Measurements from ENCODE around the gene CBX2. TPM values are rescaled to one million over a fixed set of nuclear protein-coding genes. Genes with fewer than 3 reads are reported as not detected.

CBX2 gene
- polyA plus RNA-seq, 2 of the 4 experiments (the other 2 are of a cell fraction), result 7.4 to 16.4 TPM

DNA sequence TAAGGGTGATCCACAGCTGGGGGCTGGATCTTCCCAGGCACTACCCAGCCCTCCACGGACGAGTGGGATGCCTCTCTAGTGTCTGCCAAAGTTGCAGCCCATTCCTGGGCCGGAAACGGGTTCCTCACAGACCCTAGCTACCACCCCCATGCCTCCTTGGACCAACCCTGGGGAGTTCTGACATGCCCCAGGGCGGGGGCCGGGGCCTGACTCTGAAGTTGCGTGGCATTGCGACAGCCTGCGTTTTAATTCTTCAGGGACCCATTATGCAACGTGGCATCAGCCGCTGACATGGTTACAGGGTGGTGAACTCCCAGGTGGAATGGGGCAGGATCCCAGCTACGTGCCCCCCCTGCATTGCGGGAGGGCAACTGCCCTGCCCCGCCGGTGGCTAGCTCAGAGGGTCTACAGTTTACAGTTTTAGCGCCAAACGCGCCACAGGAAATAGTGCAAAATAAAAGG lies 58.6 kb downstream of the CBX2 start:
- POLR2A ChIA-PET, result interaction anchor here (0.6 to 3.4 kb wide), 9 partner anchors 13 to 156 kb away, joined by 3 to 60 read pairs (median 7); partner anchors contain the start of gene CBX8

DNA sequence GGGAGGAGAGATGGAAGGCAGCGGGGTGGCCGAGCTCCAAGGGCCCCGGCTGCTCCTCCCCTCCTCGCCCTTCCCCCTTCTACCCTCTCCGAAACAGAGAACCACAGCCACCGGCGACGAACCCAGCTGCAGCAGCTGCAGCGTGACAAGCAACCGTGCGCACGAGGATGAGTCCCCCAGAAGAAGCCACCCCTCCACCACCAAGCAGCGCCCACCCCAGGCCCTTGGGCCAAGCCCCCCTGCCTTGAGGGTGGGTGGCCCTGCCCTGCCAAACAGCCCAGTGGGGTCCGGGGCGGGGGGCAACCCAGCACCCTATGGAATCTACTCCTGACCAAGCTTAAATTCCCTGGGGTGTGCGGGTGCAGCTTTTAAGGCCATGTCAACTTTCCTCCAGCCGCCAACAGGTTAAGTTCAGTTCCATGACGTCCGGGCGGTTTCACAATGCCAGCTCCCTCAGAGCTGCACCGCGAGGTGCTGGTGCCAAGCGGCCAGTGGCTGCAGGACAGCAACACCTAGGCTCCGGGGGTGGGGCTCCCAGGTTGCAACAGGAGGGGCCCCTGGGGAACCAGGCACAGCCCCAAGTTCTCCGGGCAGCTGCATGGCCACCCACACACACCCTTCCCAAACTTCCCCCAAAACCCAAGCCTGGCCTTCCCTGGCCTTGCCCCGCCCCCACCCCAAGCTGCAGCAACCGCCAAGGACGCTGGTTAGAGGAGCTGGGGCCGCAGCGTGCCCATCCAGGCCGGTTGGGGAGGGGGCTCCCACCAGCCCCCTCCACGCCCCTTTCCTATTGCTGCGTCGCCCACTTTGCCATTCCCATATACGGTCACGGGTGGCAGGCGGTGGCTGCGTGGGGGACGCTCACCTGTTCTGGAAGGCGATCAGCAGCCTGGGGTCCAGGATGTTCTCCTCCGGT lies 59.3 kb downstream of the CBX2 start:
- Histone ChIP-seq H3K27ac (peak overlapping the region; percentile 95 to 98), H3K4me1 (peaks cover 63% of the 10 kb centered on the region), H3K4me2 (peak overlapping the region; percentile 100), H3K4me3 (peak overlapping the region; percentile 82), H3K9me3 (no peaks in the 10 kb centered on the region)
- ChIA-PET CTCF (interaction anchor here (0.8 to 35.2 kb wide), 15 partner anchors 8 to 248 kb away, joined by 3 to 1281 read pairs (median 7); partner anchors contain the start of gene CBX8), POLR2A (interaction anchor here (0.6 to 3.4 kb wide), 10 partner anchors 13 to 155 kb away, joined by 3 to 60 read pairs (median 8); partner anchors contain the start of gene CBX8)
- 7% methylated on average over 32 of the region's 41 CpGs for WGBS (ENCODE audit: missing lambda C conversion rate)
- ATAC-seq (peak; percentile 22 to 59), FAIRE-seq (no peak), DNase-seq (ENCODE audit: low read depth in 1 of 2, low spot score in 1 of 2) (peak; percentile 80 to 94)
- TF ChIP-seq, protein P1, sequence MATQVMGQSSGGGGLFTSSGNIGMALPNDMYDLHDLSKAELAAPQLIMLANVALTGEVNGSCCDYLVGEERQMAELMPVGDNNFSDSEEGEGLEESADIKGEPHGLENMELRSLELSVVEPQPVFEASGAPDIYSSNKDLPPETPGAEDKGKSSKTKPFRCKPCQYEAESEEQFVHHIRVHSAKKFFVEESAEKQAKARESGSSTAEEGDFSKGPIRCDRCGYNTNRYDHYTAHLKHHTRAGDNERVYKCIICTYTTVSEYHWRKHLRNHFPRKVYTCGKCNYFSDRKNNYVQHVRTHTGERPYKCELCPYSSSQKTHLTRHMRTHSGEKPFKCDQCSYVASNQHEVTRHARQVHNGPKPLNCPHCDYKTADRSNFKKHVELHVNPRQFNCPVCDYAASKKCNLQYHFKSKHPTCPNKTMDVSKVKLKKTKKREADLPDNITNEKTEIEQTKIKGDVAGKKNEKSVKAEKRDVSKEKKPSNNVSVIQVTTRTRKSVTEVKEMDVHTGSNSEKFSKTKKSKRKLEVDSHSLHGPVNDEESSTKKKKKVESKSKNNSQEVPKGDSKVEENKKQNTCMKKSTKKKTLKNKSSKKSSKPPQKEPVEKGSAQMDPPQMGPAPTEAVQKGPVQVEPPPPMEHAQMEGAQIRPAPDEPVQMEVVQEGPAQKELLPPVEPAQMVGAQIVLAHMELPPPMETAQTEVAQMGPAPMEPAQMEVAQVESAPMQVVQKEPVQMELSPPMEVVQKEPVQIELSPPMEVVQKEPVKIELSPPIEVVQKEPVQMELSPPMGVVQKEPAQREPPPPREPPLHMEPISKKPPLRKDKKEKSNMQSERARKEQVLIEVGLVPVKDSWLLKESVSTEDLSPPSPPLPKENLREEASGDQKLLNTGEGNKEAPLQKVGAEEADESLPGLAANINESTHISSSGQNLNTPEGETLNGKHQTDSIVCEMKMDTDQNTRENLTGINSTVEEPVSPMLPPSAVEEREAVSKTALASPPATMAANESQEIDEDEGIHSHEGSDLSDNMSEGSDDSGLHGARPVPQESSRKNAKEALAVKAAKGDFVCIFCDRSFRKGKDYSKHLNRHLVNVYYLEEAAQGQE (IDR thresholded peaks at IDR 0.05), result no peak
- TF ChIP-seq, protein P2, sequence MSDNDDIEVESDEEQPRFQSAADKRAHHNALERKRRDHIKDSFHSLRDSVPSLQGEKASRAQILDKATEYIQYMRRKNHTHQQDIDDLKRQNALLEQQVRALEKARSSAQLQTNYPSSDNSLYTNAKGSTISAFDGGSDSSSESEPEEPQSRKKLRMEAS (IDR thresholded peaks at IDR 0.05), result peak; percentile 60; the same call in 1 of the 2 replicates
- peak; percentile 44; the same call in 1 of the 2 replicates for TF ChIP-seq TFCP2L1 (CRISPR knock-in tag; IDR thresholded peaks at IDR 0.05)
- no peak for TF ChIP-seq HOXB5 (CRISPR knock-in tag; IDR thresholded peaks at IDR 0.05)
- TF ChIP-seq RAD21 (conservative IDR thresholded peaks at IDR 0.05 in 1 of 2, IDR thresholded peaks at IDR 0.05 in 1 of 2), result peak in 1 of 2 experiments; percentile 25; a peak in 1 of 5 replicates
- no peak for TF ChIP-seq ZSCAN20 (CRISPR knock-in tag; IDR thresholded peaks at IDR 0.05)
- TF ChIP-seq RARB (CRISPR knock-in tag; IDR thresholded peaks at IDR 0.05), result no peak
- no peak for TF ChIP-seq CHD4 (IDR thresholded peaks at IDR 0.05; ENCODE audit: borderline replicate concordance)
- TF ChIP-seq EP300 (IDR thresholded peaks at IDR 0.05), result 0 out of 5 replicates have a peak, but pooled peaks of 1 of the 2 experiments have one; percentile 18
- TF ChIP-seq, protein P3, sequence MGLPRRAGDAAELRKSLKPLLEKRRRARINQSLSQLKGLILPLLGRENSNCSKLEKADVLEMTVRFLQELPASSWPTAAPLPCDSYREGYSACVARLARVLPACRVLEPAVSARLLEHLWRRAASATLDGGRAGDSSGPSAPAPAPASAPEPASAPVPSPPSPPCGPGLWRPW (IDR thresholded peaks at IDR 0.05), result 0 out of 2 replicates have a peak, but pooled peaks have one; percentile 9
- TF ChIP-seq, protein P4, sequence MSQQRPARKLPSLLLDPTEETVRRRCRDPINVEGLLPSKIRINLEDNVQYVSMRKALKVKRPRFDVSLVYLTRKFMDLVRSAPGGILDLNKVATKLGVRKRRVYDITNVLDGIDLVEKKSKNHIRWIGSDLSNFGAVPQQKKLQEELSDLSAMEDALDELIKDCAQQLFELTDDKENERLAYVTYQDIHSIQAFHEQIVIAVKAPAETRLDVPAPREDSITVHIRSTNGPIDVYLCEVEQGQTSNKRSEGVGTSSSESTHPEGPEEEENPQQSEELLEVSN (IDR thresholded peaks at IDR 0.05; ENCODE audit: borderline replicate concordance, low read depth), result no peak
- TF ChIP-seq TP53 (CRISPR knock-in tag; IDR thresholded peaks at IDR 0.05), result no peak; the same call in 1 of the 2 replicates
- no peak for TF ChIP-seq SREBF2 (IDR thresholded peaks at IDR 0.05)
- peak; percentile 90 to 98 for TF ChIP-seq CEBPB (IDR thresholded peaks at IDR 0.05)
- no peak for TF ChIP-seq SMC3 (IDR thresholded peaks at IDR 0.05)
- TF ChIP-seq, protein P5, sequence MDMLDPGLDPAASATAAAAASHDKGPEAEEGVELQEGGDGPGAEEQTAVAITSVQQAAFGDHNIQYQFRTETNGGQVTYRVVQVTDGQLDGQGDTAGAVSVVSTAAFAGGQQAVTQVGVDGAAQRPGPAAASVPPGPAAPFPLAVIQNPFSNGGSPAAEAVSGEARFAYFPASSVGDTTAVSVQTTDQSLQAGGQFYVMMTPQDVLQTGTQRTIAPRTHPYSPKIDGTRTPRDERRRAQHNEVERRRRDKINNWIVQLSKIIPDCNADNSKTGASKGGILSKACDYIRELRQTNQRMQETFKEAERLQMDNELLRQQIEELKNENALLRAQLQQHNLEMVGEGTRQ (IDR thresholded peaks at IDR 0.05), result no peak
- TF ChIP-seq NPAS2 (CRISPR knock-in tag; IDR thresholded peaks at IDR 0.05; ENCODE audit: borderline replicate concordance), result no peak
- no peak for TF ChIP-seq FOXS1 (CRISPR knock-in tag; IDR thresholded peaks at IDR 0.05)
- TF ChIP-seq, protein P6, sequence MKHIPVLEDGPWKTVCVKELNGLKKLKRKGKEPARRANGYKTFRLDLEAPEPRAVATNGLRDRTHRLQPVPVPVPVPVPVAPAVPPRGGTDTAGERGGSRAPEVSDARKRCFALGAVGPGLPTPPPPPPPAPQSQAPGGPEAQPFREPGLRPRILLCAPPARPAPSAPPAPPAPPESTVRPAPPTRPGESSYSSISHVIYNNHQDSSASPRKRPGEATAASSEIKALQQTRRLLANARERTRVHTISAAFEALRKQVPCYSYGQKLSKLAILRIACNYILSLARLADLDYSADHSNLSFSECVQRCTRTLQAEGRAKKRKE (CRISPR knock-in tag; IDR thresholded peaks at IDR 0.05; ENCODE audit: low read depth), result no peak
- peak in 1 of 2 experiments; percentile 45; a peak in 2 of 5 replicates for TF ChIP-seq JUN (IDR thresholded peaks at IDR 0.05)
- no peak for TF ChIP-seq POLR2A (IDR thresholded peaks at IDR 0.05; ENCODE audit: low read length)
- TF ChIP-seq, protein P7, sequence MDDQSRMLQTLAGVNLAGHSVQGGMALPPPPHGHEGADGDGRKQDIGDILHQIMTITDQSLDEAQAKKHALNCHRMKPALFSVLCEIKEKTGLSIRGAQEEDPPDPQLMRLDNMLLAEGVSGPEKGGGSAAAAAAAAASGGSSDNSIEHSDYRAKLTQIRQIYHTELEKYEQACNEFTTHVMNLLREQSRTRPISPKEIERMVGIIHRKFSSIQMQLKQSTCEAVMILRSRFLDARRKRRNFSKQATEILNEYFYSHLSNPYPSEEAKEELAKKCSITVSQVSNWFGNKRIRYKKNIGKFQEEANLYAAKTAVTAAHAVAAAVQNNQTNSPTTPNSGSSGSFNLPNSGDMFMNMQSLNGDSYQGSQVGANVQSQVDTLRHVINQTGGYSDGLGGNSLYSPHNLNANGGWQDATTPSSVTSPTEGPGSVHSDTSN (IDR thresholded peaks at IDR 0.05), result 0 out of 2 replicates have a peak, but pooled peaks have one; percentile 32
- no peak for TF ChIP-seq ZFP36 (IDR thresholded peaks at IDR 0.05; ENCODE audit: borderline replicate concordance, partially characterized antibody)
- TF ChIP-seq HDAC2 (IDR thresholded peaks at IDR 0.05), result 0 out of 2 replicates have a peak, but pooled peaks have one; percentile 19
- no peak for TF ChIP-seq JUNB (IDR thresholded peaks at IDR 0.05)

More for the DNA sequence above, 58.6 kb downstream of the CBX2 start:
- no peak for FAIRE-seq
- WGBS (ENCODE audit: missing lambda C conversion rate), result 31% methylated on average over 18 of the region's 18 CpGs
- H3K4me3 ChIP-seq, result peak overlapping the region; percentile 82
- DNase-seq (ENCODE audit: low read depth in 1 of 2, low spot score in 1 of 2), result peak in 1 of 2 experiments; percentile 61
- peak overlapping the region; percentile 95 to 98 for H3K27ac ChIP-seq
- TF ChIP-seq CEBPB (IDR thresholded peaks at IDR 0.05), result peak; percentile 89 to 90
- no peak for TF ChIP-seq HEYL (CRISPR knock-in tag; IDR thresholded peaks at IDR 0.05)
- peak overlapping the region; percentile 100 for H3K4me2 ChIP-seq
- no peak; a peak in 1 of 6 replicates for ATAC-seq
- H3K9me3 ChIP-seq, result no peaks in the 10 kb centered on the region
- CTCF ChIA-PET, result interaction anchor here (0.5 to 35.2 kb wide), 19 partner anchors 9 to 819 kb away, joined by 3 to 1281 read pairs (median 5); partner anchors contain the start of gene CBX8
- peaks cover 70% of the 10 kb centered on the region for H3K4me1 ChIP-seq
